Stomach smooth muscle (tissue), 2 donors: ENCODE measurements around the gene RAD51B.

Source experiments
- H3K27ac ChIP-seq: one replicate; pipeline ENCODE4 v1.7.0; 2013; ENCODE audit warnings: mild to moderate bottlenecking, low read length, inconsistent platforms
- H3K27me3 ChIP-seq, 2 donors: one replicate each; pipeline ENCODE4 v1.7.0; 2013; ENCODE audit warnings: low read length in 2 of 2; ENCODE audit not compliant: insufficient read depth in 2 of 2, control insufficient read depth in 1 of 2
- H3K36me3 ChIP-seq, 2 donors: one replicate each; pipeline ENCODE4 v1.7.0; 2013; ENCODE audit warnings: low read length in 2 of 2; ENCODE audit not compliant: control insufficient read depth in 2 of 2, insufficient read depth in 2 of 2
- H3K4me1 ChIP-seq: one replicate; pipeline ENCODE4 v1.7.0; 2013; ENCODE audit warnings: low read length; ENCODE audit not compliant: control insufficient read depth, insufficient read depth
- H3K4me3 ChIP-seq, 2 donors: one replicate each; pipeline ENCODE4 v1.7.0; 2013; ENCODE audit warnings: low read length in 2 of 2
- H3K9ac ChIP-seq, 2 donors: one replicate each; pipeline ENCODE4 v1.7.0; 2013; ENCODE audit warnings: low read length in 2 of 2, mild to moderate bottlenecking in 1 of 2
- H3K9me3 ChIP-seq, 2 donors: one replicate each; pipeline ENCODE4 v1.7.0; 2013; ENCODE audit warnings: low read length in 2 of 2; ENCODE audit not compliant: control insufficient read depth in 2 of 2
- donor health status: healthy.
- donor health status: Pancreatic carcinoma.

Gene RAD51B

DNA sequence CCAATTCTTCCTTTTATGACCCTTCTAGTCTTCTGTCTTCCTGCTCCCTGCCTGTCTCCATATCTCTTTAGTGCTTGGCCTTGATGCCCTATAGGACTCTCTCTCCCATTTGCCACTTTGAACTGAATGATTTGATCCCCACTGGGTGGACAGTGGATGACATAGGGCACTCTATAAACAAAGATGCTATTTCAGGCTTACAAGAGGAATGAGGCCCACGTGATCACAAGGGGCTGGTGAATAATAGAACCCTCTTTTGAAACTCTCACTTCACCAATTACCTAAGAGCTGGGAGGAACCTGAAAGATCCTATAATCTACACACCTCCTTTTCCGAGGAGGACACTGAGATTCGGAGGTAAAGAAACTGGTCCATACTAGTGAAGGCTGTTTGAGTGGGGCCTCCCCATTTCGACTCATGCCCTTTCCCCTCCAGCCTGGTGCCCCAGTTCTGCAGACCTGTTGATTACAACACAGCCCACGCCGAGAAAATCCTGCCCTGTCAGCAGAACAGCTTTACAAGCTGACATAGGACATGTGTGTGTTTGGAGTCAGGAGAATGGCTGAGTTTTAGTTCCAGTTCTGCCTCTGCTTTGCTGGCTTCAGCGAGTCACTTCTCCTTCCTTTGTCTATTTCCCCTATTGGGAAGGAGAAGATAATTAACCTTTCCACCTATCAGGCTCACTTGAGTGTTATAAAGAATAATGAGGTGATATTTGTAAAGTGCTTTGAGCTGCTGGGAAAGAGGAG lies 573.0 kb downstream of the RAD51B start:
- Histone ChIP-seq H3K36me3 (no peaks in the 10 kb centered on the region), H3K27ac (peak overlapping the region; percentile 59), H3K9me3 (no peaks in the 10 kb centered on the region), H3K27me3 (no peaks in the 10 kb centered on the region), H3K9ac (no peak overlapping the region), H3K4me1 (peaks cover 57% of the 10 kb centered on the region), H3K4me3 (peak overlapping the region in 1 of 2 donors; percentile 17)

DNA sequence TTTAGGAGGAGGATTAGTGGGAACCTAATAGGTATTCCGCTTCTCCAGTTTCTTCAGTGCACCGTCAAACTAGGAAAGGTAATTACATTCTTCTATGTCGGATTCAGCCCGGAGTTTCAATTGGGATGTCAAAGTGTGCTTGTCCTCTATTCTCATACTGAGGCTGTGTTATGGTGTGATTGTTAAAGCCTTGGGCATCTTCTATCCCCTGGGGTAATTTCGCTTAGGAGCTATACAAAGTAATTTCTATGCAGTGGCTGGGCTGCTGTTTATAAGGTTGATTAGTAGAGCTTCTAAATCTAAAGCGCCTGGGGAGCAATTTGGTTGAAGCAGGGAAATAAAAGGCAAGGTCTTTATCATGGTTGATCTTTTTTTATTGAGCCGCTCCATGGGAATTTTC lies 573.7 kb downstream of the RAD51B start:
- H3K36me3 ChIP-seq: no peaks in the 10 kb centered on the region
- no peaks in the 10 kb centered on the region for H3K27me3 ChIP-seq
- no peaks in the 10 kb centered on the region for H3K9me3 ChIP-seq
- no peak overlapping the region for H3K9ac ChIP-seq
- no peak overlapping the region for H3K4me3 ChIP-seq
- H3K4me1 ChIP-seq: peaks cover 58% of the 10 kb centered on the region
- H3K27ac ChIP-seq: peak overlapping the region; percentile 59

DNA sequence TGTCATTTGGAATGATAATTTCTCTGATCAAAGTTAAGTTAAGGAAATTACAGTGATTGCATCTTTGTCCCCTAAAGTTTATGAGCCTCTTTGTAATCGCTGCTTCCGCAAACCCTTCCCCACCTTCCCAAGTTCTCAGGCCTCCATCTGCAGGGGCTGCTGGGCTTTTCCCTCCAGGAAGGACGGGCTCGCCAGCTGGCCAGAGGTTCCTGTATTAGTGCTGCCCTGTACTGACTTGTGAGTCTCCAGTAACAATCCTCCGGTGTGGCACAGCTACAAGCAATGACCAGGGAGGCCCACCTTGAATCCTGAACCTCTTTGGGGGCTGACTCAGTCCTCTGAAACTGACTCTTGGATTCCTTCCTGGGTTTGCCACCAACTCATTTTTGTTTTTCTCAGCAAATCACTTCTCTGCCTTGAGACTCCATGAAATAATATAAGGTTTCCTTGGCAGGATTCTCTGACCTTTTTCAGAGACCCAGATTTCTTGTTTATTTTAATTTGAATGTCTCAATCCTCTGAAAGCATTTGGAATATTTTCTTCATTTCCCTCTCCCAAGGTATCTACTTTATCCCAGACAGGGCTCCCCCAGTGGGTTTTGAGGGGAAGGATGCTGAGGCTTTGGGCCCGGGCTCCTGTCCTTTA lies 574.7 kb downstream of the RAD51B start:
- Histone ChIP-seq H3K9ac (peak overlapping the region in 1 of 2 donors; percentile 28), H3K27ac (peak overlapping the region; percentile 69), H3K36me3 (no peaks in the 10 kb centered on the region), H3K27me3 (no peaks in the 10 kb centered on the region), H3K4me3 (peak overlapping the region; percentile 19 to 54), H3K9me3 (no peaks in the 10 kb centered on the region), H3K4me1 (peaks cover 58% of the 10 kb centered on the region)

DNA sequence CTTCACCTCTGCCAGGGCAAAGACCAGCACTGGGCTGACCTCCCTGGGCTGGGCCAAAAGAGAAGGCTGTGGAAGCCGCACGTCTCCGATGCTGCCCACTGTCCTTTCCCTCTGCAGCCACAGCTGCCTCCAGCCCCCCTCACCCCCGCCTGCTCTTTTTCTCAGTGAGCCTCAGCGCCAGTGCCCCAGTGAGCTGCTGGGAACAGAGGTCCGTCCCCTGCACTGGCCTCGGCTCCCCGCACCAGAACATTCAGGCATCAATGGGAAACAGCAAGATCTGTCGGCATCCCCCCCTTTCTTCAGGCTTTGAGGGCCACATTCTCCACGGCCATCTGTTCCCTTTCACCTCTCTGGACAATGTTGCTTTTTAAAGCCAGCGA lies 575.2 kb downstream of the RAD51B start:
- H3K36me3 ChIP-seq: no peaks in the 10 kb centered on the region
- H3K9me3 ChIP-seq: no peaks in the 10 kb centered on the region
- H3K4me1 ChIP-seq: peaks cover 58% of the 10 kb centered on the region
- peak overlapping the region; percentile 28 to 37 for H3K9ac ChIP-seq
- H3K27ac ChIP-seq: peak overlapping the region; percentile 69
- peak overlapping the region; percentile 19 to 54 for H3K4me3 ChIP-seq
- H3K27me3 ChIP-seq: no peaks in the 10 kb centered on the region

DNA sequence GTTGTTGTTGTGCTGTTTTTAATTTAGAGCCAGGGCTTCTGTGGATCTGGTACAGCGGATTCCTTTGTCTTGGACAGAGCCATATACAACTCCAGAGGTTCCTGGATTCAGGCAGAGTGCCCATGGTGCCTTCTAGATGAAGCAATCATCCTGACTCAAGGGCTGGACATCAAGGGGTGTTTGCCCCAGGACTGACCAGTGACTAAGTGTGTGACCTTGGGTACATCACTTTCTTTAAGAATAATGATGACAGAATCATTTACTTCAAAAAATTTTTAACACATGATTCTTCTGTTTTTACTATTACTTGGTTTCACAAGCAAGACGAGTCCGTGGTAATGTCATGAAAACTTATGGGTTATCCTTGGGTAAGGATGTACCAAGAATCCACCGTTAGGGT lies 576.0 kb downstream of the RAD51B start:
- Histone ChIP-seq H3K27me3 (no peaks in the 10 kb centered on the region), H3K27ac (peak overlapping the region; percentile 69), H3K4me3 (peak overlapping the region in 1 of 2 donors; percentile 8), H3K9ac (no peak overlapping the region), H3K36me3 (no peaks in the 10 kb centered on the region), H3K9me3 (no peaks in the 10 kb centered on the region), H3K4me1 (peaks cover 60% of the 10 kb centered on the region)

DNA sequence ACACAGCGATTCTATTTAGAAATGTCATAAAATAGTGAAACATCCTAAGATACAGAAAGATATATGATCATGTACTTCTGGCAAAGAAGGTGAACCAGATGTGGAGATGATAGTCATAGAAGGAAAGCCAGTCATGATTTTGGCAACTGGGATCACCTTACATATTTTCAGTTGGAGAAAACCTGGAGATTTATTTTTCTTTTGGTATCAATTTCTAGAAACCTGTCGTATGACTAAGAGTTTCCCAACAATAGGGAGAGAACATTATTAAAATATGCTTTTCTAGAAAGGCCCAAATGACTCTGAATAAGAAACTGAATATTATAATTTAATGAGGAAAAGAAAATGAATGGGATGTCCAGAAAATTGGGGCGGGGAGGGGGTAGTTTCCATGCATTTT lies 576.9 kb downstream of the RAD51B start:
- H3K27ac ChIP-seq: no peak overlapping the region
- no peaks in the 10 kb centered on the region for H3K27me3 ChIP-seq
- H3K9me3 ChIP-seq: no peaks in the 10 kb centered on the region
- no peaks in the 10 kb centered on the region for H3K36me3 ChIP-seq
- peaks cover 55% of the 10 kb centered on the region for H3K4me1 ChIP-seq
- H3K4me3 ChIP-seq: no peak overlapping the region
- no peak overlapping the region for H3K9ac ChIP-seq

DNA sequence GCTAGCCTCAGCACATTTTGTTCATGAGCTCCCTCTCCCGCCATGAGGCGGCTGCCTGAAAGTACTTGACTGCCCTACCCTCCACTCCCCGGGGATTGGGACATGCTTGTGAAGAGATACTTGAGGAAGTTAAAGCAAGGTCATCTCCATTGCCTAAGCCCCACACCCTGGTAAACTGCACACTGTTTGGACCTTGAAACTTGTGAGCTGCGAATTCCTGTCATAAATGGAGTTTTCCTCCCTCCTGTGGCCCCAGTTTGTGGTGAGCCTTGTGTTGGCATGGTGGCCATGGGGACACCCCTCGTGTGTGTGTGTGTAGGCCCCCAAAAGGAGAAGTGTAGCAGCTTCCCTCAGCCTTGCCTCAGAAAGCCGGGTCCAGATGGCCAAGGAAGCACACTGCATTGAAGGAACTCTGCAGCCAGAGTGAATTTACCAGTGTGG lies 577.8 kb downstream of the RAD51B start:
- Histone ChIP-seq H3K9me3 (no peaks in the 10 kb centered on the region), H3K27ac (peak overlapping the region; percentile 56), H3K4me1 (peaks cover 49% of the 10 kb centered on the region), H3K36me3 (no peaks in the 10 kb centered on the region), H3K27me3 (no peaks in the 10 kb centered on the region), H3K4me3 (no peak overlapping the region), H3K9ac (no peak overlapping the region)

DNA sequence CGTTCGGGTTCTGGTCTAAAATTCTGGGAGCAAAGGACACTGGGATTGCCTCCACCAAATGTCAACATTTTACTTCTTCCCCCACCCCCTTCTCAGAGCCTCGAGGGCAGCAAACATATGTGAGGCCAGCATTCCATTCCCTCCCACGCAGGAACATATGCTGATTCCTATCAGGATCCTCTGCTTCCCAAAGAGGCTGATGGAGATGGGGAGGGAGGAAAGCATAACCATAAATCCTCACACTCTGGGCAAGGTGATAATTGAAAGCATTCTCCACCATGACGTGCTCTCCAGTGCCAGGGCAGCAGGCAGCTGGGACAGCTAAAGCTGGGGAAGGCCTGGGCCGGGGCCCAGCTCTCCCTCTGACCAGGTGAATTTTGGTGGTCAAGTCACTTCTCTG lies 578.2 kb downstream of the RAD51B start:
- Histone ChIP-seq H3K9me3 (no peaks in the 10 kb centered on the region), H3K4me1 (peaks cover 49% of the 10 kb centered on the region)

DNA sequence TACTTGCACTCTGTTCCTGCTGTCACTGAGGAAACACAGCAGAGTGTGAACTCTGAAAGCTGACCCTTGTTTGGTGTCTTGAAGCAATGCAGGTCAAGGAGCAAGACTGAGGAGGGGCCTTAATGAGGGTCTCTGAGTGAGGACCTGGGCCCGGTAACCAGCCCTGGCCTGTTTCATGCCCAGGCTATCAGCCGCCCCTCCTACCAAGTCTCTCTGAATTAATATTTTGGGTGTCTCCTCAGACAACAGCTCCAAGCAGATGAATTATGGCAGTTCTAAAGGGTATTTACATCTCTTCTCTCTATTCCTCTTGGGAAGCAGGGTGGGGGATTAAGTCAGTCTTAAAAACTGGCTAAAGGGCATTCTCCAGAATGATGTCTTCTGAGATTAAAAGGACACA lies 578.8 kb downstream of the RAD51B start:
- H3K4me1 ChIP-seq: peaks cover 48% of the 10 kb centered on the region
- no peaks in the 10 kb centered on the region for H3K27me3 ChIP-seq
- peak overlapping the region; percentile 56 for H3K27ac ChIP-seq
- H3K9ac ChIP-seq: no peak overlapping the region
- H3K4me3 ChIP-seq: no peak overlapping the region
- no peaks in the 10 kb centered on the region for H3K9me3 ChIP-seq
- H3K36me3 ChIP-seq: no peaks in the 10 kb centered on the region

More for the DNA sequence above, 578.2 kb downstream of the RAD51B start:
- Histone ChIP-seq H3K4me3 (no peak overlapping the region), H3K9ac (no peak overlapping the region), H3K36me3 (no peaks in the 10 kb centered on the region), H3K27me3 (no peaks in the 10 kb centered on the region), H3K27ac (peak overlapping the region; percentile 56)

DNA sequence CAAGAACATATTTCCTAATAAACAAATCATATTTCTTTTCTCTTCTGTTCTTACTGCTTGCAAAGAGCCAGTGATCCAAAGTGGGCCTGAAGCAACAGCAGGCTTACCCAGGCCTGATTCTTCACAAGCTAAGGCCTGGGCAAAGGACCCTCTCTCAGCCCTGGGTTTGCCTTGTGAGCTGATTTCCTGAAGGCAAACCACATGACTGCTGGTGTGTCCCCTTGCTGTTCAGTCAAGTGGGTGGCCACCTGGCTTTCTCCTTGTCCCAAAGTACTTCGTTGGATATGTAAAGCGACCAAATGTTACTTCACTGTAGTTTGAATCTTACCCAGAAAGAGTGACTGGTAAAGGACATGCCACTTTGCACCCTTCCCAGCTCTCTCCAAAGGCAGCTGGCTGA lies 580.4 kb downstream of the RAD51B start:
- Histone ChIP-seq H3K4me1 (peaks cover 40% of the 10 kb centered on the region), H3K36me3 (no peaks in the 10 kb centered on the region), H3K9me3 (no peaks in the 10 kb centered on the region), H3K4me3 (no peak overlapping the region), H3K27me3 (no peaks in the 10 kb centered on the region), H3K9ac (no peak overlapping the region), H3K27ac (peak overlapping the region; percentile 4)

DNA sequence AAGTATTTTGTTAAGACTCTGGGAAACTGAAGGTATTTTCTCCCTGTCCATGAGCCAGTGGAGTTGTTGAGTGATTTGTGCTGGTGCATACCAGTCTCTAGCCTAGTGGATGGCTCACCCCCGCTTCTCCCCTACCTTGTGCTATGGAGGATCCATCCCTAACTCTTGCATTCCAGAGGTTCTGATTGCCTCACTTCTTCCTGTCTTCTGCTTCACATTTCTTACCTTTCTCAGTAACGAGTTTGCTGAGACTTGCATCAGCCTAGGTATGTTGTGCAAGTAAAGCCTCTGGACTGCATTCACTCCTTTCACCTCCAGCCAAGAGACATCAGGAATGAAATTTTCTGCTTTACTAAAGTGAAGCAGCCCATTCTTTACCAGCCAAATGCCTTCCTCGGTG lies 581.7 kb downstream of the RAD51B start:
- Histone ChIP-seq H3K27ac (no peak overlapping the region), H3K9ac (no peak overlapping the region), H3K9me3 (no peaks in the 10 kb centered on the region), H3K4me1 (peaks cover 29% of the 10 kb centered on the region), H3K36me3 (no peaks in the 10 kb centered on the region), H3K27me3 (no peaks in the 10 kb centered on the region), H3K4me3 (no peak overlapping the region)
